GM20000 (cell line): ENCODE results near the gene ULBP3.

Source experiments
- DNase-seq: peaks from one replicate; pipeline ENCODE4 v3.0.0; 2012; ENCODE audit warnings: low spot score
- TF ChIP-seq, protein P1 (sequence below): IDR thresholded peaks from 2 replicates; pipeline ENCODE4 v1.5.1; 2012; ENCODE audit warnings: mild to moderate bottlenecking, control low read depth; ENCODE audit errors: extremely low read depth, missing control alignments

ULBP3 gene

DNA sequence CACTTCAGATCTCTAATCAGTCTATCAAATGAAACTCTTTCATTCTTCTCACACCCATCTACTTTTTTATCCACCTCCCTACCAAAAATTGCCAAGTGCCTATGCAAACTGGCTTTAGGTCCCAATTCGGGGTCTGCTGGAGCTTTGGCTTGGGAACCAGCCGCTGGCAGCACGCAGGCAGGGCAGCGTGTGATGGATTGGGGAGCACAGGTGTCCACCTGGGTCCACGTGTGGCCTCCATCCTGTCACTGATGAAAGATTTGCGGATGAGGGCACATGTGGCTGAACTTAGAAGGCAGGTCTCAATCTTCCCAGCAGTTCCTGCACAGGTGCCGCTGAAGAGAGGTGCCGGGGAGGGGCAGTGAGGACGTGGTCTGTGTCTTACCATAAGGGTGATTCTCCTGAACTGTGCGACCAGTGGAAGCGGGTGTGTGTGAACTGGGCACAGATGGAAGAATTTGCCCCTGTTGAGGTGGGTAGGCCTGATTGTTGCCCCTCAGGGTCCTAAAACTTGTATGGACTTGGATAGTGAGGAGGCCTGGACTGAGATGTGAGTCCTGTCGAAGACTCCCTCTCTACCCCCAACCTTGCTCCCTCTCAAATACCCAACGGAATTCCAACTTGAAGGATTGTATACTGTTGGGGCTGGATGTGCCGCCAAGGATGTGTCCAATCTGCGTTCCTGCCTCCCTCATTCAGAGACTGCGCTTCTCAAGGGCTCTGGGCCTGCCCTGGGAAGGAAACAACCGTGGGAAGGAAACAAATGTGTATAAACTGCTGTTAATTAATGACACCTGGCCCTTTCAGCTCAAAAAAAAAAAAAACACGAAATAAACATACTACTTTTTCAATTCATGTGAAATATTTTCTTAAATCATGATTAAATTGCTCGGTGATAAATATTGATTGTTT lies 25.2 kb downstream of the ULBP3 start:
- DNase-seq: no peak
- TF ChIP-seq, protein P1, sequence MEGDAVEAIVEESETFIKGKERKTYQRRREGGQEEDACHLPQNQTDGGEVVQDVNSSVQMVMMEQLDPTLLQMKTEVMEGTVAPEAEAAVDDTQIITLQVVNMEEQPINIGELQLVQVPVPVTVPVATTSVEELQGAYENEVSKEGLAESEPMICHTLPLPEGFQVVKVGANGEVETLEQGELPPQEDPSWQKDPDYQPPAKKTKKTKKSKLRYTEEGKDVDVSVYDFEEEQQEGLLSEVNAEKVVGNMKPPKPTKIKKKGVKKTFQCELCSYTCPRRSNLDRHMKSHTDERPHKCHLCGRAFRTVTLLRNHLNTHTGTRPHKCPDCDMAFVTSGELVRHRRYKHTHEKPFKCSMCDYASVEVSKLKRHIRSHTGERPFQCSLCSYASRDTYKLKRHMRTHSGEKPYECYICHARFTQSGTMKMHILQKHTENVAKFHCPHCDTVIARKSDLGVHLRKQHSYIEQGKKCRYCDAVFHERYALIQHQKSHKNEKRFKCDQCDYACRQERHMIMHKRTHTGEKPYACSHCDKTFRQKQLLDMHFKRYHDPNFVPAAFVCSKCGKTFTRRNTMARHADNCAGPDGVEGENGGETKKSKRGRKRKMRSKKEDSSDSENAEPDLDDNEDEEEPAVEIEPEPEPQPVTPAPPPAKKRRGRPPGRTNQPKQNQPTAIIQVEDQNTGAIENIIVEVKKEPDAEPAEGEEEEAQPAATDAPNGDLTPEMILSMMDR: no peak

GRCh38 chr6:150043096-150043495 lies 25.8 kb downstream of the ULBP3 start:
- no peak for DNase-seq
- TF ChIP-seq, protein P1: no peak

GRCh38 chr6:150038202-150039062 lies 30.5 kb downstream of the ULBP3 start:
- DNase-seq: no peak
- TF ChIP-seq, protein P1: no peak

- TF ChIP-seq, protein P1: no peak
- DNase-seq: no peak
Measured at GRCh38 chr6:150037526-150038201, 31.3 kb downstream of the ULBP3 start.

GRCh38 chr6:150036081-150036480 lies 32.8 kb downstream of the ULBP3 start:
- TF ChIP-seq, protein P1: no peak
- no peak for DNase-seq

DNA sequence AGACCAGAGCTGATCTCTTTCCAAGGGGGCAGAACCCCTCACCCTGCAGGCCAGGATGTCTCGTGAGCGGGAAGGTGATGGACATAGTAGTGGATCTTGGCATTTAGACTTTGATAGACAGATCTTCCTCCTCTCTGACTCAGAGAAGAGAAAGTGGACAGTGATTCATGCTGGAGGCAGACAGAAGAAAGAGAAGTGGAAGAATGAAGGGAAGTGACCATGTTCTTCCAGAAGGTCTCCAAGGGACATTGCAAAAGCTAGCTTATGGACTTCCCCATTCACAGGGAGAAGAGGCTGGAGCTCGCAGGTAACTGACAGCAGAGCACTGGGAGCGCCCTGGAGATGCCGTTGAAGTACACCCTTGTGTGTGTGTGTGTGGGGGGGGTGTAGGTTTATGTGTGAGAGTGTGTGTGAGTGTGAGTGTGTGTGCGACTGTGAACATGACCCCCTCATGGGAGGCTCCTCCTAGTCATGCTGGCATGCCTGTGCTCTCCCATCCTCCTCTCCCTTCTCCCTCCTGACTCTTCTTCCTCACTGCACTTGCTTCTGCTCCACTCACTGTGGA lies 35.6 kb downstream of the ULBP3 start:
- no peak for DNase-seq
- TF ChIP-seq, protein P1: no peak
